Fibroblast of pulmonary artery (primary cell): ENCODE data around the gene ZMYM2.

Source experiments
- DNase-seq: peaks from one replicate; pipeline ENCODE4 v3.0.0-alpha.2; 2010; ENCODE audit warnings: low read depth
- H3K4me3 ChIP-seq: replicated peaks from 2 replicates; pipeline ENCODE4 v1.5.1; 2011; ENCODE audit warnings: low read depth, mild to moderate bottlenecking, control low read depth, low read length, moderate library complexity
- TF ChIP-seq, protein P1 (sequence below): IDR thresholded peaks from 2 replicates; pipeline ENCODE4 v1.5.1; 2011; ENCODE audit warnings: mild to moderate bottlenecking, control low read depth, low read length, inconsistent platforms; ENCODE audit errors: missing control alignments

The ZMYM2 gene

DNA sequence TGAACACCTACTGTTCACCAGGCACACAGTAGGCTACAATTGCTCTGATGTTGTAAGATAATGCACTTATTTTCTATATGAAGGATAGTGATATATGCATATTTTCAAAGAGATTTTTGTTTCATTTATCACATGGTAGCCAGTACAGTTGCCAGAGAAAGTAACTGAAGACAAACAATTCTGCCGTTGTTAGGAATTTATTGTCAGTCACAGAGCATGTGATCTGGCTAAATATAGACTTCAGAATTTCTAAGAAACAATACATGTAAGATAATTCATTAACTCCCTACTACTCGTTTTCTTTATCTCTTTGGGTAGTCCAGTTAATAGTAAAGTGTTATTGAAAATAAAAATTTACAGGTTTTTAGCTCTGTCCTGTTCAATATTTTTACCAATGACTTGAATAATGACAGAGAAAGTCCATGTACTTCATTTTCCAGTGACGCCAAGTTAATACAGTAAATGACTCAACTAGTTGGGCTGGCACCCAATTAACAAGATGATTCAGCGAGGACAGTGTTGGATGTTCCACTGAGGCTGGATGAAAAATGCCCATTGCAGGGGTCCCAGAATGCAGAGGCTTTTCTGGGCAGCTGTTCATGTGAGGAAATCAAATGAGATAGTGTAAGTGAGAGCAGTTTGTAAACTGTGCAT is 166.7 kb downstream of the ZMYM2 start:
- peak; percentile 67 for DNase-seq
- TF ChIP-seq, protein P1, sequence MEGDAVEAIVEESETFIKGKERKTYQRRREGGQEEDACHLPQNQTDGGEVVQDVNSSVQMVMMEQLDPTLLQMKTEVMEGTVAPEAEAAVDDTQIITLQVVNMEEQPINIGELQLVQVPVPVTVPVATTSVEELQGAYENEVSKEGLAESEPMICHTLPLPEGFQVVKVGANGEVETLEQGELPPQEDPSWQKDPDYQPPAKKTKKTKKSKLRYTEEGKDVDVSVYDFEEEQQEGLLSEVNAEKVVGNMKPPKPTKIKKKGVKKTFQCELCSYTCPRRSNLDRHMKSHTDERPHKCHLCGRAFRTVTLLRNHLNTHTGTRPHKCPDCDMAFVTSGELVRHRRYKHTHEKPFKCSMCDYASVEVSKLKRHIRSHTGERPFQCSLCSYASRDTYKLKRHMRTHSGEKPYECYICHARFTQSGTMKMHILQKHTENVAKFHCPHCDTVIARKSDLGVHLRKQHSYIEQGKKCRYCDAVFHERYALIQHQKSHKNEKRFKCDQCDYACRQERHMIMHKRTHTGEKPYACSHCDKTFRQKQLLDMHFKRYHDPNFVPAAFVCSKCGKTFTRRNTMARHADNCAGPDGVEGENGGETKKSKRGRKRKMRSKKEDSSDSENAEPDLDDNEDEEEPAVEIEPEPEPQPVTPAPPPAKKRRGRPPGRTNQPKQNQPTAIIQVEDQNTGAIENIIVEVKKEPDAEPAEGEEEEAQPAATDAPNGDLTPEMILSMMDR = no peak

DNA sequence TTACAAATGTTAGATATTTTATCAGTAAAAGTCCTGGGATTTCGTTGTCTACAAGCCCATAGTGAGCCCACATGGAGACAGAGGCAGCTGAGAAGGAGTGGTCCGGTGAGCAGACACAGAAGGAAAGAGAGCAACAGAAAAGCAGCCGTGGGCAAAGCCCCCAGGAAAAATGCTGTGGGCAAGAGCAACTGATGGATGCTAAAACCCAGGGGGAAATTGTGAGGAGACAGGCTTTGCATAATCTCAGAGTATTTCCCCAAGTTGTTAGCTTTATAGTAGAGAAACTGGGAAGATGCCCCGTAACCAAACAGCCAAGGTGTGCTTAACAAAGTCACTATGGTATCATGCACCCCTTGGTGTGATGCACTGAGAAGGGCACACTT is 167.2 kb downstream of the ZMYM2 start:
- no peak overlapping the region for H3K4me3 ChIP-seq

More for the DNA sequence above, 166.7 kb downstream of the ZMYM2 start:
- no peak overlapping the region for H3K4me3 ChIP-seq

GRCh38 chr13:20126541-20127261 is 168.2 kb downstream of the ZMYM2 start:
- H3K4me3 ChIP-seq = no peak overlapping the region
- TF ChIP-seq, protein P1 = no peak
- no peak for DNase-seq

More for the DNA sequence above, 167.2 kb downstream of the ZMYM2 start:
- TF ChIP-seq, protein P1 = no peak
- no peak for DNase-seq

- peak overlapping the region; percentile 49 for H3K4me3 ChIP-seq
- peak; percentile 10 for DNase-seq
- TF ChIP-seq, protein P1 = no peak
Observed at GRCh38 chr13:20127262-20127561, 168.7 kb downstream of the ZMYM2 start.

GRCh38 chr13:20127562-20128458 is 169.3 kb downstream of the ZMYM2 start:
- TF ChIP-seq, protein P1 = peak; percentile 27
- peak; percentile 44 for DNase-seq

DNA sequence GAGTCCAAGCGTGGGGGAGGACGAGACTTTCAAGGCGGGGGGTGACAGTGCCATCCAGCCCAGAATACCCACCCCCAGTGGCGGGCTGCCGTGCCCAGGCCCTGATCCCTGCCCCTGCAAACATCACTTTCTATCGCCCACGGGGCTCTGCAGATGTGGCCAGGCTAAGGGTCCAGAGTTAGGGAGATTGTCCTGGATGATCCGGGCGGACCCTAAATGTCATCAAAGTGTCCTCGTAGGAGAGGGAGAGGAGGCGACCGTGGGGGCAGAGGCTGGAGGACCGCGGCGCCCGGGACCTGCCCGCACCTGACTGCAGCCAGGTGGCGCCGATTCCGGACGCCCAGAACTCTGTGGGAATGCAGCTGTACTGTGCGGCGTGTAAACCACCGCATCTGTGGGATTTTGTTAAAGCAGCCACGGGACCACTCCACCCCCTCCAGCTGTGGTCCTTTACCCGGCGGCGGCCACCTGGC is 170.0 kb downstream of the ZMYM2 start:
- peak overlapping the region; percentile 49 for H3K4me3 ChIP-seq

More at GRCh38 chr13:20127562-20128458, 169.3 kb downstream of the ZMYM2 start:
- peak overlapping the region; percentile 49 for H3K4me3 ChIP-seq

More for the DNA sequence above, 170.0 kb downstream of the ZMYM2 start:
- TF ChIP-seq, protein P1 = no peak
- DNase-seq = no peak
